ENCODE measurements around the gene C16orf89. TPM values are rescaled to one million over a fixed set of nuclear protein-coding genes. Genes with fewer than 3 reads are reported as not detected.
"Not testable (repeated sequence)": the region's sequence is repeated elsewhere in the genome, so short reads cannot be mapped to it uniquely, and the experiment has no call there.

C16orf89 gene
- polyA plus RNA-seq, 1 of the 3 experiments (the other 2 are of a cell fraction): not detected

DNA sequence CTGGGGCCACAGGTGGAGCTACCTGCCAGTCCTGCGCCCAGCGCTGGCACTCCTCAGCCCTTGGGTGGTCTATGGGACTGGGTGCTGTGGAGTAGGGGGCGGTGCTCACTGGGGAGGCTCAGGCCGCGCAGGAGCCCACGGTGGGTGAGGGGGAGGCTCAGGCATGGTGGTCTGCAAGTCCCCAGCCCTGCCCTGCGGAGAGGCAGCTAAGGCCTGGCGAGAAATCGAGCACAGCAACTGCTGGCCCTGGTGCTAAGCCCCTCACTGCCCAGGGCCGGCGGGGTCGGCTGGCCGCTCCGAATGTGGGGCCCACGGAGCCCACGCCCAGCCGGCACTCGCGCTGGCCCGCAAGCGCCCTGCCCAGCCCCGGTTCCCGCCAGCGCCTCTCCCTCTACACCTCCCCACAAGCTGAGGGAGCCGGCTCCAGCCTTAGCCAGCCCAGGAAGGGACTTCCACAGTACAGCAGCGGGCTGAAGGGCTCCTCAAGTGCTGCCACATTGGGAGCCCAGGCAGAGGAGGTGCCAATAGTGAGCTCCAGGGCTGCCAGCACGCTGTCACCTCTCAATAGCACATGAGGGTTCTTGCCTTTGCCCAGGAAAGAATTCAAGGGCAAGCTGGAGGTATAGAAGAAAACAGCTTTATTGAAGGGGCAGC lies 42.9 kb upstream of the C16orf89 start:
- Histone ChIP-seq H3K79me2 (ENCODE audit: insufficient read depth) (no peaks in the 10 kb centered on the region), H3K36me3 (replicated peaks in 1 of 2; ENCODE audit: control insufficient read depth in 1 of 2, insufficient read depth in 2 of 2, low read length in 1 of 2) (no peaks in the 10 kb centered on the region), H3F3A (replicated peaks; ENCODE audit: insufficient read depth) (no peaks in the 10 kb centered on the region), H3K27ac (ENCODE audit: low read depth in 2 of 2, low read length in 1 of 2) (no peak overlapping the region), H3K4me1 (ENCODE audit: control insufficient read depth in 1 of 2, insufficient read depth in 2 of 2, low read depth in 1 of 2, low read length in 1 of 2) (no peaks in the 10 kb centered on the region), H3K4me2 (no peak overlapping the region), H2AFZ (ENCODE audit: low read depth) (no peak overlapping the region), H4K20me1 (ENCODE audit: insufficient read depth) (no peaks in the 10 kb centered on the region), H3K4me3 (ENCODE audit: low read depth in 2 of 2, low read length in 1 of 2) (no peak overlapping the region), H3K9me3 (no peaks in the 10 kb centered on the region), H3K9me2 (no peaks in the 10 kb centered on the region), H3K9ac (no peak overlapping the region), H3K27me3 (ENCODE audit: insufficient read depth) (no peaks in the 10 kb centered on the region)
- ChIA-PET CTCF (no interaction called here), POLR2A (no interaction called here)
- 80% methylated on average over 18 of the region's 27 CpGs for WGBS (ENCODE audit: low lambda C conversion rate)
- TF ChIP-seq, protein P1, sequence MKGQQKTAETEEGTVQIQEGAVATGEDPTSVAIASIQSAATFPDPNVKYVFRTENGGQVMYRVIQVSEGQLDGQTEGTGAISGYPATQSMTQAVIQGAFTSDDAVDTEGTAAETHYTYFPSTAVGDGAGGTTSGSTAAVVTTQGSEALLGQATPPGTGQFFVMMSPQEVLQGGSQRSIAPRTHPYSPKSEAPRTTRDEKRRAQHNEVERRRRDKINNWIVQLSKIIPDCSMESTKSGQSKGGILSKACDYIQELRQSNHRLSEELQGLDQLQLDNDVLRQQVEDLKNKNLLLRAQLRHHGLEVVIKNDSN (IDR thresholded peaks at IDR 0.05; ENCODE audit: borderline replicate concordance, low read depth): no peak
- no peak for TF ChIP-seq TEAD4 (IDR thresholded peaks at IDR 0.05; ENCODE audit: borderline replicate concordance, insufficient read depth)
- TF ChIP-seq SMC3 (IDR thresholded peaks at IDR 0.05; ENCODE audit: low read depth, low read length): no peak
- no peak for TF ChIP-seq FOXM1 (IDR thresholded peaks at IDR 0.05; ENCODE audit: low read depth)
- TF ChIP-seq POLR2AphosphoS5 (IDR thresholded peaks at IDR 0.05; ENCODE audit: low read depth, low read length): no peak
- TF ChIP-seq NRF1 (IDR thresholded peaks at IDR 0.05; ENCODE audit: low read depth, low read length): no peak
- TF ChIP-seq ELF1 (IDR thresholded peaks at IDR 0.05): no peak
- TF ChIP-seq, protein P2, sequence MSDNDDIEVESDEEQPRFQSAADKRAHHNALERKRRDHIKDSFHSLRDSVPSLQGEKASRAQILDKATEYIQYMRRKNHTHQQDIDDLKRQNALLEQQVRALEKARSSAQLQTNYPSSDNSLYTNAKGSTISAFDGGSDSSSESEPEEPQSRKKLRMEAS (IDR thresholded peaks at IDR 0.05; ENCODE audit: low read depth): no peak
- TF ChIP-seq GABPA (IDR thresholded peaks at IDR 0.05; ENCODE audit: low read depth): no peak
- TF ChIP-seq MXI1 (IDR thresholded peaks at IDR 0.05; ENCODE audit: low read depth, low read length): no peak
- no peak for TF ChIP-seq RXRA (IDR thresholded peaks at IDR 0.05; ENCODE audit: borderline replicate concordance, low read depth)
- no peak for DNase-seq

DNA sequence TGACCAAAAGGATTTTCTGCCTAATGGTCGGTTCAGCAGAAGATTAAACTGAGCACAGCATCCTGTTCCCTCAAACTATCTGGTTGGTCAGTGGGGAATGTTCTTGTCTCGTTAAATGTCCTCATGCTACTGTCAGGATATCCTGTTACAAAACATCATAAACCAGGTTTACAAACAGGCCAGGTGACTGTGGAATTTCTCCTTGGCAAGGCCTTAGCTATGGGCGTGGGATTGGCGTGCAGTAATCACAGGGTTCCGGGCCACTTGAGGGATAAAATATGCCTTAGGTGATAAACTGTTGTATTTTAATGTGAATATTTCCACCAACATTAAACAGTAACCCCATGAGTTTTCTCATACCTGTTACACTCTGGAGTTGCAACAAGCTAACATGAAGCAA lies 39.3 kb upstream of the C16orf89 start:
- H3K9ac ChIP-seq; H3K36me3 ChIP-seq (replicated peaks in 1 of 2; ENCODE audit: control insufficient read depth in 1 of 2, insufficient read depth in 2 of 2, low read length in 1 of 2); H3K9me3 ChIP-seq; H3F3A ChIP-seq (replicated peaks; ENCODE audit: insufficient read depth); CTCF ChIA-PET; H3K27ac ChIP-seq (ENCODE audit: low read depth in 2 of 2, low read length in 1 of 2); H2AFZ ChIP-seq (ENCODE audit: low read depth); POLR2A ChIA-PET; H4K20me1 ChIP-seq (ENCODE audit: insufficient read depth); H3K27me3 ChIP-seq (ENCODE audit: insufficient read depth); H3K4me1 ChIP-seq (ENCODE audit: control insufficient read depth in 1 of 2, insufficient read depth in 2 of 2, low read depth in 1 of 2, low read length in 1 of 2); H3K9me2 ChIP-seq; H3K4me3 ChIP-seq (ENCODE audit: low read depth in 2 of 2, low read length in 1 of 2); DNase-seq; H3K79me2 ChIP-seq (ENCODE audit: insufficient read depth); H3K4me2 ChIP-seq: not testable (repeated sequence)
- WGBS (ENCODE audit: low lambda C conversion rate): 66% methylated on average over 3 of the region's 5 CpGs

DNA sequence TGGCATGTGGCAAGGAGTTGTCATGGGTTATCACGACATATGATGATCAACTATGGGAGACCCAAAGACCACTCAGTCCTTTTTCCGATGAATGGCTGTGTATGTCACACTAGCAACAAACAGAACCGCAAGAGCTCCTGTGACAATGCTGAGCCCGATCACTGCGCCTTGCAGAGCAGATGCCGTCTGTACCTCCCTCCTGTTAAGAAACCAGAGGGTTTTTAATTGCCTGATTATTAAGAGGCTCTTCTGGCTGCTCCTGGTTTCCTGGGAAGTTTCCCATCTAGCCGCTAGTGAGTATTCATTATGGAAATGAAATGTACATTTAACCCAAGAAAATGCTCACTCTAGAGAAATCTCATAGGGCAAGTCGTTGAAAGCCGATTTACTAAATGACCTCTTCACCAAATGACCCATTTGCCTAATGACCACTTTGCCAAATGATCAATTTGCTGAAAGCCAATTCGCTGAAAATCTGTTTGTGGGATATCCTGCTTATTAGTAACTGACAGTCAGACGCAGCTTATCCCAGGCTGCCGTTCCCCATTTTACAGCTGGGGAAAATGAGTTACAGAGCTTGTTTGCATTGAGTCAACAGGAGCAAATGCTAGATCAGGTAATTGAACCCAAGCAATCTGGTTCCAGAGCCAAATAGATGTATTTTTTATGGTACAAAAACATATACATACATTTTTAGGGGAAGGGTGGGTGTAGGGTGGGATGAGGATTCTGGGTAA lies 37.7 kb upstream of the C16orf89 start:
- H3K4me2 ChIP-seq; H3K27me3 ChIP-seq (ENCODE audit: insufficient read depth); H2AFZ ChIP-seq (ENCODE audit: low read depth); H3K36me3 ChIP-seq (replicated peaks in 1 of 2; ENCODE audit: control insufficient read depth in 1 of 2, insufficient read depth in 2 of 2, low read length in 1 of 2); H3K4me3 ChIP-seq (ENCODE audit: low read depth in 2 of 2, low read length in 1 of 2); H3K9me2 ChIP-seq; H3K79me2 ChIP-seq (ENCODE audit: insufficient read depth); H4K20me1 ChIP-seq (ENCODE audit: insufficient read depth); H3K9me3 ChIP-seq; H3K27ac ChIP-seq (ENCODE audit: low read depth in 2 of 2, low read length in 1 of 2); POLR2A ChIA-PET; H3K4me1 ChIP-seq (ENCODE audit: control insufficient read depth in 1 of 2, insufficient read depth in 2 of 2, low read depth in 1 of 2, low read length in 1 of 2); DNase-seq; H3K9ac ChIP-seq; H3F3A ChIP-seq (replicated peaks; ENCODE audit: insufficient read depth): not testable (repeated sequence)
- CTCF ChIA-PET: interaction anchor here (0.9 kb wide), 1 partner anchor 9 kb away, joined by 3 read pairs; no protein-coding TSS in a partner anchor
- 69% methylated on average over 12 of the region's 12 CpGs for WGBS (ENCODE audit: low lambda C conversion rate)

DNA sequence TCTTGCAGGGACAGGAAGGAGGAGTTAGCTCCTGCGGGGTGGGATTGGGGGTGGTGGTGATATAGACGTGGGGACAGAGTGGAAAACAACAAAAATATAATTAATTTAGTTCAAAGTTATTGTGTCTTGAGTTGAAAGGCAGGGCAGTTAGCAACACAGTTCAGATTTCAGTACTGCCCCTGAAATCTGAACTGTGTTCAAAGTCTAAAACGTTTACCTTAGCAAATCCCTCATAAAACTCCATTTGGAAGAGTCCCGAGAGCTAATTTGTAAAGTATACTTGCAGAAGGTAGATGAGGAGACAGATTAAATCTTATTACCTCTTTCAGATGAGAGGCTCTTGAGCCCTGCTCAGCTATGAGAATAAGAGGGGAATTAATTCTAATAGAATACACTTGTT lies 33.4 kb upstream of the C16orf89 start:
- H2AFZ ChIP-seq (ENCODE audit: low read depth); H3K4me3 ChIP-seq (ENCODE audit: low read depth in 2 of 2, low read length in 1 of 2); H3K9ac ChIP-seq; POLR2A ChIA-PET; H3K79me2 ChIP-seq (ENCODE audit: insufficient read depth); H3F3A ChIP-seq (replicated peaks; ENCODE audit: insufficient read depth); H3K4me1 ChIP-seq (ENCODE audit: control insufficient read depth in 1 of 2, insufficient read depth in 2 of 2, low read depth in 1 of 2, low read length in 1 of 2); H4K20me1 ChIP-seq (ENCODE audit: insufficient read depth); H3K27ac ChIP-seq (ENCODE audit: low read depth in 2 of 2, low read length in 1 of 2); CTCF ChIA-PET; H3K9me2 ChIP-seq; H3K9me3 ChIP-seq; H3K36me3 ChIP-seq (replicated peaks in 1 of 2; ENCODE audit: control insufficient read depth in 1 of 2, insufficient read depth in 2 of 2, low read length in 1 of 2); DNase-seq; H3K27me3 ChIP-seq (ENCODE audit: insufficient read depth): not testable (repeated sequence)
- H3K4me2 ChIP-seq: 0 out of 2 replicates have a peak overlapping the region, but pooled peaks have one; percentile 79
- 27% methylated on average over 4 of the region's 4 CpGs for WGBS (ENCODE audit: low lambda C conversion rate)

Measured in SK-N-SH (cell line).